ENCODE measurements around the gene NAB2.
"Not testable (repeated sequence)": the region's sequence is repeated elsewhere in the genome, so short reads cannot be mapped to it uniquely, and the experiment has no call there.

Gene NAB2

GRCh38 chr12:57088354-57089270 lies at the start of gene NAB2:
NAB2 (plus strand) TSS chr12:57089114; CDS start chr12:57089272, 158 bp downstream.
- DNase-seq (ENCODE audit: low read depth): peak; percentile 96

- no peak for DNase-seq (ENCODE audit: low read depth)
Measured at GRCh38 chr12:57040211-57040610, 48.7 kb upstream of the NAB2 start.

- no peak for DNase-seq (ENCODE audit: low read depth)
Measured at GRCh38 chr12:57040750-57041149, 48.2 kb upstream of the NAB2 start.

- DNase-seq (ENCODE audit: low read depth): no peak
Measured at GRCh38 chr12:57042695-57043094, 46.2 kb upstream of the NAB2 start.

- DNase-seq (ENCODE audit: low read depth): no peak
Measured at GRCh38 chr12:57044468-57044867, 44.4 kb upstream of the NAB2 start.

- DNase-seq (ENCODE audit: low read depth): no peak
Measured at GRCh38 chr12:57044889-57045288, 44.0 kb upstream of the NAB2 start.

GRCh38 chr12:57046086-57046791 lies 42.7 kb upstream of the NAB2 start:
- no peak for DNase-seq (ENCODE audit: low read depth)

GRCh38 chr12:57046947-57047890 lies 41.7 kb upstream of the NAB2 start:
- no peak for DNase-seq (ENCODE audit: low read depth)

- no peak for DNase-seq (ENCODE audit: low read depth)
Measured at GRCh38 chr12:57047981-57048380, 40.9 kb upstream of the NAB2 start.

GRCh38 chr12:57048423-57049118 lies 40.3 kb upstream of the NAB2 start:
- no peak for DNase-seq (ENCODE audit: low read depth)

GRCh38 chr12:57049119-57049446 lies 39.8 kb upstream of the NAB2 start:
- no peak for DNase-seq (ENCODE audit: low read depth)

GRCh38 chr12:57049890-57050289 lies 39.0 kb upstream of the NAB2 start, which contains the start of gene MYO1A:
MYO1A (minus strand) TSS chr12:57050129; CDS start chr12:57048323, 1,806 bp downstream.
- DNase-seq (ENCODE audit: low read depth): no peak

- no peak for DNase-seq (ENCODE audit: low read depth)
Measured at GRCh38 chr12:57051011-57051410, 37.9 kb upstream of the NAB2 start.

- DNase-seq (ENCODE audit: low read depth): not testable (repeated sequence)
Measured at GRCh38 chr12:57053146-57053545, 35.8 kb upstream of the NAB2 start.

GRCh38 chr12:57053901-57054300 lies 35.0 kb upstream of the NAB2 start:
- DNase-seq (ENCODE audit: low read depth): not testable (repeated sequence)

- DNase-seq (ENCODE audit: low read depth): no peak
Measured at GRCh38 chr12:57055824-57056223, 33.1 kb upstream of the NAB2 start.

GRCh38 chr12:57057067-57057751 lies 31.7 kb upstream of the NAB2 start:
- no peak for DNase-seq (ENCODE audit: low read depth)

GRCh38 chr12:57058454-57058853 lies 30.5 kb upstream of the NAB2 start:
- no peak for DNase-seq (ENCODE audit: low read depth)

GRCh38 chr12:57063991-57064685 lies 24.8 kb upstream of the NAB2 start:
- no peak for DNase-seq (ENCODE audit: low read depth)

- DNase-seq (ENCODE audit: low read depth): no peak
Measured at GRCh38 chr12:57066245-57066644, 22.7 kb upstream of the NAB2 start.

Measured in fibroblast of the conjunctiva (primary cell).